Activated CD4-positive, alpha-beta memory T cell treated with anti-CD3 and anti-CD28 coated beads for 36 hours (primary cell): Measurements from ENCODE around the gene ZIC4. TPM values are rescaled to one million over a fixed set of nuclear protein-coding genes. Genes with fewer than 3 reads are reported as not detected.

Source experiments
- CTCF ChIA-PET: fragments of 350-600 bp; sonication (Branson Sonifier 250); formaldehyde crosslinking; loops from one replicate; lab custom pipeline; 2021; ENCODE audit warnings: antibody characterized with exemption, inconsistent platforms; lab: Charles Lee
- POLR2A ChIA-PET: fragments of 350-600 bp; sonication (Branson Sonifier 250); formaldehyde crosslinking; loops from one replicate; lab custom pipeline; 2021; ENCODE audit warnings: antibody characterized with exemption; lab: Charles Lee
- DNase-seq: peaks from one replicate; pipeline ENCODE4 v3.0.0-alpha.2; 2020
- H3K27ac Mint-ChIP-seq: one replicate; pipeline ENCODE4 v1.8.0; 2021; ENCODE audit warnings: mixed read lengths
- H3K27me3 Mint-ChIP-seq: one replicate; pipeline ENCODE4 v1.8.0; 2021; ENCODE audit warnings: mixed read lengths
- H3K36me3 Mint-ChIP-seq: one replicate; pipeline ENCODE4 v1.8.0; 2021; ENCODE audit warnings: mixed read lengths
- H3K4me1 Mint-ChIP-seq: one replicate; pipeline ENCODE4 v1.8.0; 2021; ENCODE audit warnings: low read depth, mixed read lengths
- H3K4me3 Mint-ChIP-seq: one replicate; pipeline ENCODE4 v1.8.0; 2021; ENCODE audit warnings: mild to moderate bottlenecking, mixed read lengths
- H3K9me3 Mint-ChIP-seq: one replicate; pipeline ENCODE4 v1.8.0; 2021; ENCODE audit warnings: mixed read lengths
- intact Hi-C: fragments of 100-400 bp; cut with micrococcal nuclease; formaldehyde crosslinking; loops from one replicate; pipeline ENCODE4 v1.15.1; 2023
- total RNA-seq, 2 experiments: library from RNA; stranded (reverse); gene quantifications; one replicate each; pipeline ENCODE4 v1.2.3, GENCODE V29; 2021

Gene ZIC4
- total RNA-seq, 2 experiments from 2014 or later = not detected

DNA sequence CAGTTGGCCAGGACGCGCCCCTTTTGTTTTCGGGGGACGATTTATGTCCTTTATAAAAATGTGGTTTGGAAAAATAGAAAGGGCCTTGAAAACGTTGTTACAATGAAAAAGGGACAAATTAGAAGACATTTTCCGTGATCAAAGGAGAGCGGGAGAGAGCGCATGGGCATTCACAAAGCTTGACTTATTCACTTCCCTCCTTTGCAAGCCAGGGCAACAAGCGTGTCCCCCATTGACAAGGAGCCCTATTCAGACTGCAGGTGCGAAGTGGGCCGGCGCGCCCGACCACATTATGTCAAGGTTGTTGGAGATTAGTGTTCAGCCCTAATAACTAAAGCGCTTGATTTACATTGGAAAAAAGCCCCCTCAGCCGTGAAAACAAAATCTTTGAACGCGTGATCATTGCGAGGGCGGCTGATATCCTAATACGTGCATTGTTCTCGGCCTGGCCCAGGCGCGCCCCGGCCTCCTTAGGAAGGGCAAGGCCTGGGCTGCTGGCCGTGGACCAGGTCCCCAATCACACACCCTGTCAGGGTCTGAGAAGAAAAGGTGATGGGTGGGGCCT is 25.9 kb downstream of the ZIC4 start:
- no peaks in the 10 kb centered on the region for H3K4me1 Mint-ChIP-seq
- H3K9me3 Mint-ChIP-seq = no peaks in the 10 kb centered on the region
- POLR2A ChIA-PET = no interaction called here

GRCh38 chr3:147379651-147380050 is 26.7 kb downstream of the ZIC4 start:
- Mint-ChIP-seq H3K36me3 (peaks cover 2% of the 10 kb centered on the region), H3K4me3 (no peak overlapping the region), H3K4me1 (no peaks in the 10 kb centered on the region), H3K27ac (no peak overlapping the region), H3K9me3 (no peaks in the 10 kb centered on the region), H3K27me3 (peaks cover 61% of the 10 kb centered on the region)
- intact Hi-C loops = no loop called here
- CTCF ChIA-PET = no interaction called here
- no peak for DNase-seq
- POLR2A ChIA-PET = no interaction called here

More for the DNA sequence above, 25.9 kb downstream of the ZIC4 start:
- DNase-seq = no peak
- CTCF ChIA-PET = no interaction called here
- intact Hi-C loops = no loop called here
- H3K27me3 Mint-ChIP-seq = peaks cover 67% of the 10 kb centered on the region
- no peak overlapping the region for H3K4me3 Mint-ChIP-seq
- no peak overlapping the region for H3K27ac Mint-ChIP-seq
- H3K36me3 Mint-ChIP-seq = peaks cover 2% of the 10 kb centered on the region

- DNase-seq = no peak
- intact Hi-C loops = no loop called here
- ChIA-PET POLR2A (no interaction called here), CTCF (interaction anchor here (0.6 kb wide), 1 partner anchor 16 kb away, joined by 3 read pairs; no protein-coding TSS in a partner anchor)
- H3K4me3 Mint-ChIP-seq = no peak overlapping the region
- no peaks in the 10 kb centered on the region for H3K36me3 Mint-ChIP-seq
- peaks cover 55% of the 10 kb centered on the region for H3K27me3 Mint-ChIP-seq
- no peaks in the 10 kb centered on the region for H3K4me1 Mint-ChIP-seq
- no peak overlapping the region for H3K27ac Mint-ChIP-seq
- H3K9me3 Mint-ChIP-seq = no peaks in the 10 kb centered on the region
Measured at GRCh38 chr3:147377412-147378367, 28.7 kb downstream of the ZIC4 start.

- H3K9me3 Mint-ChIP-seq = peaks cover 3% of the 10 kb centered on the region
- peaks cover 66% of the 10 kb centered on the region for H3K27me3 Mint-ChIP-seq
- POLR2A ChIA-PET = no interaction called here
- no peak for DNase-seq
- H3K27ac Mint-ChIP-seq = no peak overlapping the region
- CTCF ChIA-PET = no interaction called here
- H3K4me1 Mint-ChIP-seq = no peaks in the 10 kb centered on the region
- H3K4me3 Mint-ChIP-seq = no peak overlapping the region
- peaks cover 3% of the 10 kb centered on the region for H3K36me3 Mint-ChIP-seq
- intact Hi-C loops = loop anchor here (5.0 kb wide), 1 partner anchor 39 kb away; no protein-coding TSS in a partner anchor
Measured at GRCh38 chr3:147373301-147373700, 33.0 kb downstream of the ZIC4 start.

GRCh38 chr3:147372525-147373027 is 33.8 kb downstream of the ZIC4 start:
- Mint-ChIP-seq H3K27ac (no peak overlapping the region), H3K4me1 (no peaks in the 10 kb centered on the region), H3K27me3 (peaks cover 69% of the 10 kb centered on the region), H3K9me3 (peaks cover 3% of the 10 kb centered on the region), H3K4me3 (no peak overlapping the region), H3K36me3 (peaks cover 3% of the 10 kb centered on the region)
- intact Hi-C loops = loop anchor here (5.0 kb wide), 1 partner anchor 40 kb away; no protein-coding TSS in a partner anchor
- CTCF ChIA-PET = no interaction called here
- POLR2A ChIA-PET = no interaction called here
- DNase-seq = no peak

DNA sequence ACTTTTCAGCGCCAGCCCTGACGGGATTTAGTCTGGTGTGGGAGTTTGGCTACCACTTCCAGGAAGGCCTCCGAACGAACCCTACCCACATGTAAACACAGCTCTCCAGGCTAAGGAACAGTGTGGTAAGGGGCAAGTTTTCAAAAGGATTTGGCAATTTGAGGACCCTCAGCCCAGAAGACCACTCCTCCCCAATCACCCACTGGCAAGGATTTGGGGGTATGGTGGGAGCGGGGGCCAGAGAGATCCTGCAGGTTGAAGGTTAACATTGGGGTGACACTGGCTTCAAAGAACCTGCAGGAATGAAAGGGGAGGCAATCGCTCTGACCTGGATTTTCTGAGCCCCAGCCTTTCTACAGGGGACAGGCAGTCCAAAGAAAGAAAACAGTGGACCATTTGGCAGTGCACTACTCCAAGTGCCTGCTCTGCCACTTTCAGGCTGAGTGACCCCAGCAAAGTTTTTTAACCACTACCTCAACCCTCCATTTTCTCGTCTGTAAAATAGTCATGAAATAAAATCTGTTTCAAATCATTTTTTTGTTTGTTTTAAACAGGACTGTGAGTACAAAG is 34.5 kb downstream of the ZIC4 start:
- peaks cover 3% of the 10 kb centered on the region for H3K9me3 Mint-ChIP-seq
- peaks cover 63% of the 10 kb centered on the region for H3K27me3 Mint-ChIP-seq
- ChIA-PET CTCF (no interaction called here), POLR2A (no interaction called here)
- no peak overlapping the region for H3K4me3 Mint-ChIP-seq
- DNase-seq = no peak
- intact Hi-C loops = loop anchor here (5.0 kb wide), 1 partner anchor 40 kb away; no protein-coding TSS in a partner anchor
- H3K27ac Mint-ChIP-seq = no peak overlapping the region
- peaks cover 3% of the 10 kb centered on the region for H3K36me3 Mint-ChIP-seq
- H3K4me1 Mint-ChIP-seq = no peaks in the 10 kb centered on the region

DNA sequence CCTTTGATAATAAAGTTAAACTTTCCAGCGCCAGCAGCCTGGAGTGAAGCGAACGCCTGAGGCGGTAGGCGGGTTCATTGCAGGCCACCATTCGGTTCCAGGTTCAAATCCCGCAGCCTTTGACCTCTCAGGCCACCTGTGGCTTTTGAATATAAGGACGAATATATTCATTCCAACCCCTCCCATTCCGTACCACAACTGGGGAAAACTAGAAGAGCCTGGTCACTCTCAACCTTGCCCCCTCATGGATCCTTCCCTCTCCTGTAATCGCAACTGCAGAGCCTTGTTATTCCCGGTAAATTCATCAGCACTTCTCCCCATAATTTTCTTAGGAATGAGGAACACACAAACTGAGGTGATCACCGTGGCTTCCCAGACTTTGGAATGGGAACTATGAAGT is 35.2 kb downstream of the ZIC4 start:
- Mint-ChIP-seq H3K36me3 (peaks cover 3% of the 10 kb centered on the region), H3K4me1 (no peaks in the 10 kb centered on the region), H3K9me3 (peaks cover 3% of the 10 kb centered on the region), H3K27me3 (peaks cover 61% of the 10 kb centered on the region), H3K4me3 (no peak overlapping the region), H3K27ac (no peak overlapping the region)
- ChIA-PET CTCF (no interaction called here), POLR2A (no interaction called here)
- DNase-seq = no peak
- intact Hi-C loops = loop anchor here (5.0 kb wide), 1 partner anchor 41 kb away; no protein-coding TSS in a partner anchor

GRCh38 chr3:147370349-147370748 is 36.0 kb downstream of the ZIC4 start:
- Mint-ChIP-seq H3K9me3 (peaks cover 3% of the 10 kb centered on the region), H3K27ac (no peak overlapping the region), H3K36me3 (peaks cover 3% of the 10 kb centered on the region), H3K4me1 (no peaks in the 10 kb centered on the region), H3K27me3 (peaks cover 59% of the 10 kb centered on the region), H3K4me3 (no peak overlapping the region)
- CTCF ChIA-PET = no interaction called here
- POLR2A ChIA-PET = no interaction called here
- no peak for DNase-seq
- intact Hi-C loops = loop anchor here (5.0 kb wide), 1 partner anchor 42 kb away; no protein-coding TSS in a partner anchor

DNA sequence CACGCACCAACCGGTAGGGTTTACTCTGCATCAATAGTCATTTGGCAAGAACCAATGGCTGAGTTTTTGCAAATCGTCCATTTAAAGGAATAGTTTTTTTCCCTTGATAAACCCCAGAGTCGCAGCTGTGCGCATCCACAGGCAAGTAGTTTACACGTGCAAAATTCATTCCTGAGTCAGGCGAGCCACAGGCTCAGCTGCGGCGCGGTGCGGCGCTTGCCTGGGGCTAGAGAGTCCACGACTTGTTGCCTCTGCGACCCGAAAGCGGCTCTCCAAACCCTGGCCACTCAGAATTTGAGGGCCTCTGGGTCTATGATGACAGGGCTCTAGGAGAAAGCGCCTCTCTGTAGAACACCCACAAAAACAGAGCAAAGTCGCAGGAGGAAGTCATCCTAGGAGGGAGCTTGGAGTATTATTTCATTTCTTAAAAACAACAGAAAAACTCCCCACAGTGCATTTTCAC is 36.7 kb downstream of the ZIC4 start:
- H3K36me3 Mint-ChIP-seq = peaks cover 3% of the 10 kb centered on the region
- peaks cover 59% of the 10 kb centered on the region for H3K27me3 Mint-ChIP-seq
- DNase-seq = no peak
- H3K9me3 Mint-ChIP-seq = peaks cover 3% of the 10 kb centered on the region
- intact Hi-C loops = loop anchor here (5.0 kb wide), 1 partner anchor 43 kb away; no protein-coding TSS in a partner anchor
- POLR2A ChIA-PET = no interaction called here
- CTCF ChIA-PET = no interaction called here
- H3K27ac Mint-ChIP-seq = no peak overlapping the region
- H3K4me3 Mint-ChIP-seq = no peak overlapping the region
- H3K4me1 Mint-ChIP-seq = no peaks in the 10 kb centered on the region

DNA sequence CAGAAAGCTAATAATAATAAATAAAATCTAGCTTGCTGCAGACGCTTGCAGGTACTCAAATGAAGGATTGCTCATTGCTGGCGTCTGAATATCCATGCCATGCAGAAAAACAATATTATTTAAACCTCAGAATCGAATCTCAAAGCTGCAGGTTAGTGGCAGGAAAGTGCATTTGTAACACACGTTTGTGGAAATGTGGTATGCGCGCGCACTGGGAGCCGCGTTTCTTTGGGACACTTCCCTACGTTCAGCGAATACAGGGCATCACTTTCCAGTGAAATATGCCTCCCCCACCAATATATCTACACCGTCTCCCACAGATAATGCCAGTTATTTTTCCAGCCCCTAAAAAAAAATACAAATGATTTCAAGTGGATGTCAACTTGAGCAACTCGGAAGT is 37.1 kb downstream of the ZIC4 start:
- Mint-ChIP-seq H3K4me3 (no peak overlapping the region), H3K27ac (no peak overlapping the region), H3K9me3 (peaks cover 3% of the 10 kb centered on the region), H3K27me3 (peaks cover 59% of the 10 kb centered on the region), H3K36me3 (peaks cover 3% of the 10 kb centered on the region), H3K4me1 (no peaks in the 10 kb centered on the region)
- intact Hi-C loops = no loop called here
- DNase-seq = no peak
- CTCF ChIA-PET = no interaction called here
- POLR2A ChIA-PET = no interaction called here

DNA sequence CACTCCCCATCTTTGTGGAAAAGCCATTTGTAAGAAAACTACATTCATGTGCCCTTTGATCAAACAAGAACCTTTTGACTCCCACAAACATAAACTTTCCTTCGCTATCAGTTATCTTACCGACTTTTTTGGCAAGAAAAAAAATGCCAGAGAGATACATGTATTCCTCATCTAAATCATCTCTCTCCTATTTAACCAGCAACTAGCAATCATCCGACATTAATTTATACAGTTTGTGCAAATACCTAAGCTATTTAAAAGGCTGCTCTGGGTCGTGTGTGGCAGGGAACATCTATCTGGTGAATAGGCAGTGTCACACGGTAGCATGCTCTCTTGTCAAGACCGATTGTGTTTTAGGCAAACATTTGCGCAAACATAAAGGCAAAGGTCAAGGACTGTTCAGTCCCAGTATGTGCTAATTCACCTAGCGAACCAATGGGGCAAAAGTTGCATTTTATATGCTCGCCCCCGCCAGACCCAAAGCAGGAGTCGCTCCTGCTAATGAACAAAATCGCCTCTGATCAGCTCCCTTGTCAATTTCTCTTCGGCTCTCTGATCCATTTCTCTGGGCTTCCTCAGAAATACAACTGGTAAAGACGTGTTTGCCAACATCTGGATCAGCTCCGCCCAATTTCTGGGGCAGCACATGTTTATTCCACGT is 37.7 kb downstream of the ZIC4 start:
- intact Hi-C loops = no loop called here
- POLR2A ChIA-PET = no interaction called here
- Mint-ChIP-seq H3K27ac (no peak overlapping the region), H3K36me3 (peaks cover 3% of the 10 kb centered on the region), H3K9me3 (peaks cover 3% of the 10 kb centered on the region), H3K27me3 (peaks cover 58% of the 10 kb centered on the region), H3K4me3 (no peak overlapping the region), H3K4me1 (no peaks in the 10 kb centered on the region)
- DNase-seq = no peak
- CTCF ChIA-PET = no interaction called here
